SIG-M5 (cell line): ENCODE results near the gene EFHB.
"Not testable (repeated sequence)": the region's sequence is repeated elsewhere in the genome, so short reads cannot be mapped to it uniquely, and the experiment has no call there.

Experiments
- DNase-seq: peaks from one replicate; lab custom pipeline; 2025; lab: John Stamatoyannopoulos, UW

EFHB gene

GRCh38 chr3:19931767-19932188 is 2.2 kb downstream of the EFHB start:
- DNase-seq = no peak

- peak; percentile 14 for DNase-seq
Observed at GRCh38 chr3:19931180-19931692, 2.8 kb downstream of the EFHB start.

GRCh38 chr3:19920401-19921080 is 13.5 kb downstream of the EFHB start:
- DNase-seq = no peak

GRCh38 chr3:19917167-19917566 is 16.9 kb downstream of the EFHB start:
- DNase-seq = no peak

- DNase-seq = no peak
Observed at GRCh38 chr3:19911452-19911851, 22.6 kb downstream of the EFHB start.

GRCh38 chr3:19907523-19907922 is 26.5 kb downstream of the EFHB start:
- no peak for DNase-seq

GRCh38 chr3:19903649-19904048 is 30.4 kb downstream of the EFHB start:
- no peak for DNase-seq

GRCh38 chr3:19901918-19902317 is 32.1 kb downstream of the EFHB start:
- DNase-seq = no peak

- DNase-seq = no peak
Observed at GRCh38 chr3:19901337-19901736, 32.7 kb downstream of the EFHB start.

GRCh38 chr3:19899833-19900232 is 34.2 kb downstream of the EFHB start:
- not testable (repeated sequence) for DNase-seq

- no peak for DNase-seq
Observed at GRCh38 chr3:19899264-19899663, 34.8 kb downstream of the EFHB start.

- DNase-seq = no peak
Observed at GRCh38 chr3:19898721-19899120, 35.3 kb downstream of the EFHB start.

- no peak for DNase-seq
Observed at GRCh38 chr3:19891740-19892139, 42.3 kb downstream of the EFHB start.

- no peak for DNase-seq
Observed at GRCh38 chr3:19888428-19889152, 45.4 kb downstream of the EFHB start.

GRCh38 chr3:19887122-19887521 is 46.9 kb downstream of the EFHB start:
- not testable (repeated sequence) for DNase-seq

- DNase-seq = no peak
Observed at GRCh38 chr3:19886404-19886803, 47.6 kb downstream of the EFHB start.

GRCh38 chr3:19885468-19885867 is 48.5 kb downstream of the EFHB start:
- no peak for DNase-seq

GRCh38 chr3:19881852-19882251 is 52.2 kb downstream of the EFHB start:
- DNase-seq = no peak

GRCh38 chr3:19881036-19881435 is 53.0 kb downstream of the EFHB start:
- no peak for DNase-seq

GRCh38 chr3:19877656-19878055 is 56.4 kb downstream of the EFHB start:
- DNase-seq = no peak

- no peak for DNase-seq
Observed at GRCh38 chr3:19866751-19867347, 67.2 kb downstream of the EFHB start.

- not testable (repeated sequence) for DNase-seq
Observed at GRCh38 chr3:19855318-19855717, 78.7 kb downstream of the EFHB start.

- DNase-seq = not testable (repeated sequence)
Observed at GRCh38 chr3:19846609-19847008, 87.4 kb downstream of the EFHB start.
